GM19193 (cell line): ENCODE measurements around the gene CHPF.

Source experiments
- POLR2A ChIP-seq: IDR thresholded peaks from 4 replicates; pipeline ENCODE4 v1.6.1; 2011; ENCODE audit not compliant: insufficient read depth, insufficient read length; ENCODE audit errors: extremely low read depth

The CHPF gene

GRCh38 chr2:219543596-219544358 lies at the start of gene CHPF, which contains the start of gene TMEM198:
Gene CHPF (minus strand): TSS chr2:219543809. CDS start chr2:219543538, 271 bp downstream.
Gene TMEM198 (plus strand): TSS chr2:219544028. CDS start chr2:219544728, 700 bp downstream.
- TF ChIP-seq POLR2A, result peak; percentile 35

- TF ChIP-seq POLR2A, result no peak
These were observed 49.5 kb upstream of the CHPF start for GRCh38 chr2:219593154-219593553.

- TF ChIP-seq POLR2A, result no peak
These were observed 49.1 kb upstream of the CHPF start for GRCh38 chr2:219592736-219593135.

GRCh38 chr2:219591091-219591490 lies 47.5 kb upstream of the CHPF start:
- TF ChIP-seq POLR2A, result no peak

- no peak for TF ChIP-seq POLR2A
These were observed 37.7 kb upstream of the CHPF start for GRCh38 chr2:219581346-219581745.

- no peak for TF ChIP-seq POLR2A
These were observed 35.4 kb upstream of the CHPF start for GRCh38 chr2:219578811-219579613.

GRCh38 chr2:219576505-219577388 lies 33.1 kb upstream of the CHPF start:
- no peak for TF ChIP-seq POLR2A

- TF ChIP-seq POLR2A, result no peak
These were observed 32.2 kb upstream of the CHPF start for GRCh38 chr2:219575566-219576504.

GRCh38 chr2:219574484-219575311 lies 31.1 kb upstream of the CHPF start:
- no peak for TF ChIP-seq POLR2A

- no peak for TF ChIP-seq POLR2A
These were observed 29.6 kb upstream of the CHPF start for GRCh38 chr2:219573166-219573565.

- no peak for TF ChIP-seq POLR2A
These were observed 28.8 kb upstream of the CHPF start, which contains the start of gene INHA for GRCh38 chr2:219572237-219573001. Gene INHA (plus strand): TSS chr2:219572310. CDS start chr2:219572375, 65 bp downstream.
